D721Med (cell line): ENCODE results near the gene PIM1.
"Not testable (repeated sequence)": the region's sequence is repeated elsewhere in the genome, so short reads cannot be mapped to it uniquely, and the experiment has no call there.

Experiments
- DNase-seq: peaks from one replicate; pipeline ENCODE4 v3.0.0; 2011; ENCODE audit warnings: low spot score; ENCODE audit not compliant: insufficient read length
- FAIRE-seq: peaks from 2 replicates; lab custom pipeline; 2011; peaks lifted over from hg19 to GRCh38; lab: Jason Lieb, UNC
- CTCF ChIP-seq: IDR thresholded peaks from 2 replicates; pipeline ENCODE4 v1.5.1; 2012; ENCODE audit warnings: mild to moderate bottlenecking, control low read depth; ENCODE audit not compliant: insufficient read depth; ENCODE audit errors: missing control alignments

The PIM1 gene

GRCh38 chr6:37126961-37127616 is 42.9 kb upstream of the PIM1 start:
- no peak for FAIRE-seq
- no peak for DNase-seq
- TF ChIP-seq CTCF: no peak

- DNase-seq (no peak), FAIRE-seq (no peak)
- TF ChIP-seq CTCF: no peak
These were observed 41.7 kb upstream of the PIM1 start for GRCh38 chr6:37127961-37128862.

- DNase-seq, FAIRE-seq: not testable (repeated sequence)
These were observed 41.0 kb upstream of the PIM1 start for GRCh38 chr6:37128863-37129443.

- no peak for FAIRE-seq
- no peak for TF ChIP-seq CTCF
- no peak for DNase-seq
These were observed 40.4 kb upstream of the PIM1 start for GRCh38 chr6:37129566-37129965.

GRCh38 chr6:37130704-37131103 is 39.2 kb upstream of the PIM1 start:
- no peak for TF ChIP-seq CTCF
- FAIRE-seq: no peak
- no peak for DNase-seq

- no peak for FAIRE-seq
- no peak for TF ChIP-seq CTCF
- no peak for DNase-seq
These were observed 38.6 kb upstream of the PIM1 start for GRCh38 chr6:37131104-37131959.

GRCh38 chr6:37131960-37132253 is 38.0 kb upstream of the PIM1 start:
- DNase-seq: no peak
- no peak for FAIRE-seq
- TF ChIP-seq CTCF: no peak
